IMR-90 (cell line): ENCODE data around the gene ANGPTL1. TPM values are rescaled to one million over a fixed set of nuclear protein-coding genes. Genes with fewer than 3 reads are reported as not detected.

Experiments used
- ATAC-seq: fragments of 200-7000 bp; cut with Tn5 transposase; 2 replicates; pipeline ENCODE4 v1.9.1; 2020; ENCODE audit warnings: low read depth, mild to moderate bottlenecking, moderate library complexity
- BruUV-seq: library from RNA; stranded (reverse); fragments of 400-500 nt; replicated peaks from 2 replicates; lab custom pipeline; 2021; lab: Mats Ljungman, UMichigan
- CTCF ChIA-PET: fragments of 300-600 bp; formaldehyde crosslinking; extraction: SDS; loops from one replicate; lab custom pipeline; 2021; ENCODE audit warnings: antibody characterized with exemption; lab: Yijun Ruan, JAX
- POLR2A ChIA-PET: fragments of 300-600 bp; sonication (Branson Sonifier 250); formaldehyde crosslinking; loops from one replicate; lab custom pipeline; 2022; ENCODE audit warnings: antibody characterized with exemption; ENCODE audit not compliant: unreplicated experiment; lab: Charles Lee
- DNase-seq: peaks from one replicate; pipeline ENCODE4 v3.0.0; 2013
- H2AFZ ChIP-seq: replicated peaks from 2 replicates; pipeline ENCODE3; 2013; ENCODE audit warnings: low read length, mild to moderate bottlenecking; ENCODE audit not compliant: poor library complexity
- H2AK5ac ChIP-seq: 2 replicates; pipeline ENCODE4 v1.6.1; 2013; ENCODE audit warnings: low read depth, low read length, inconsistent platforms
- H2AK9ac ChIP-seq: replicated peaks from 2 replicates; pipeline ENCODE3; 2013; ENCODE audit warnings: mild to moderate bottlenecking, low read depth, low read length, moderate library complexity; ENCODE audit not compliant: poor library complexity
- H2BK120ac ChIP-seq: 2 replicates; pipeline ENCODE4 v1.6.1; 2013; ENCODE audit warnings: low read depth, low read length, inconsistent platforms
- H2BK15ac ChIP-seq: 3 replicates; pipeline ENCODE4 v1.6.1; 2013; ENCODE audit warnings: low read depth, low read length, inconsistent platforms
- H2BK20ac ChIP-seq: 2 replicates; pipeline ENCODE4 v1.6.1; 2013; ENCODE audit warnings: low read depth, mild to moderate bottlenecking, inconsistent platforms, low read length, moderate library complexity
- H2BK5ac ChIP-seq: 2 replicates; pipeline ENCODE4 v1.6.1; 2013; ENCODE audit warnings: mild to moderate bottlenecking, low read depth, low read length, inconsistent platforms; ENCODE audit not compliant: poor library complexity, severe bottlenecking
- H3K14ac ChIP-seq: replicated peaks from 2 replicates; pipeline ENCODE4 v1.6.1; 2013; ENCODE audit warnings: low read depth, low read length, inconsistent platforms
- H3K18ac ChIP-seq: 2 replicates; pipeline ENCODE4 v1.6.1; 2013; ENCODE audit warnings: low read depth, low read length, control low read depth
- H3K23ac ChIP-seq: 2 replicates; pipeline ENCODE4 v1.6.1; 2013; ENCODE audit warnings: low read depth, low read length, inconsistent platforms
- H3K27ac ChIP-seq: 2 replicates; pipeline ENCODE4 v1.5.1; 2013; ENCODE audit warnings: mild to moderate bottlenecking, control low read depth, low read length; ENCODE audit not compliant: insufficient read depth
- H3K27me3 ChIP-seq: 2 replicates; pipeline ENCODE4 v1.6.1; 2013; ENCODE audit warnings: low read length; ENCODE audit not compliant: control insufficient read depth, insufficient read depth
- H3K36me3 ChIP-seq: 2 replicates; pipeline ENCODE4 v1.6.1; 2013; ENCODE audit warnings: low read length, mixed read lengths; ENCODE audit not compliant: control insufficient read depth, insufficient read depth
- H3K4ac ChIP-seq: 2 replicates; pipeline ENCODE4 v1.6.1; 2013; ENCODE audit warnings: low read depth, low read length, inconsistent platforms
- H3K4me1 ChIP-seq: 2 replicates; pipeline ENCODE4 v1.6.1; 2013; ENCODE audit warnings: low read length, mixed read lengths; ENCODE audit not compliant: control insufficient read depth, insufficient read depth
- H3K4me2 ChIP-seq: 2 replicates; pipeline ENCODE4 v1.6.1; 2013; ENCODE audit warnings: low read depth, mild to moderate bottlenecking, control low read depth, low read length, moderate library complexity
- H3K4me3 ChIP-seq: 2 replicates; pipeline ENCODE4 v1.5.1; 2013; ENCODE audit warnings: low read depth, mild to moderate bottlenecking, control low read depth, low read length, moderate library complexity; ENCODE audit not compliant: insufficient read depth
- H3K56ac ChIP-seq: 2 replicates; pipeline ENCODE4 v1.6.1; 2013; ENCODE audit warnings: low read length, inconsistent platforms; ENCODE audit not compliant: insufficient read depth; ENCODE audit errors: extremely low read depth
- H3K79me1 ChIP-seq, 2 experiments: 2 replicates each; pipeline ENCODE4 v1.6.1; 2013; ENCODE audit warnings: low read length in 2 of 2, inconsistent platforms in 1 of 2, low read depth in 1 of 2
- H3K9ac ChIP-seq: 2 replicates; pipeline ENCODE4 v1.6.1; 2013; ENCODE audit warnings: low read depth, low read length, control low read depth
- H3K9me1 ChIP-seq: 2 replicates; pipeline ENCODE4 v1.6.1; 2013; ENCODE audit warnings: low read length, inconsistent platforms; ENCODE audit not compliant: insufficient read depth
- H3K9me3 ChIP-seq: 2 replicates; pipeline ENCODE4 v1.6.1; 2013; ENCODE audit warnings: low read length; ENCODE audit not compliant: control insufficient read depth, insufficient read depth
- H4K20me1 ChIP-seq: 2 replicates; pipeline ENCODE4 v1.6.1; 2013; ENCODE audit warnings: low read length, inconsistent platforms; ENCODE audit not compliant: insufficient read depth
- H4K5ac ChIP-seq: 2 replicates; pipeline ENCODE4 v1.6.1; 2013; ENCODE audit warnings: mild to moderate bottlenecking, low read depth, low read length, control low read depth
- H4K8ac ChIP-seq, 2 experiments: 2 replicates each; pipeline ENCODE4 v1.6.1; 2013; ENCODE audit warnings: low read depth in 2 of 2, low read length in 2 of 2, control low read depth in 1 of 2, inconsistent platforms in 1 of 2
- H4K91ac ChIP-seq: 2 replicates; pipeline ENCODE4 v1.6.1; 2013; ENCODE audit warnings: low read depth, low read length, inconsistent platforms; ENCODE audit not compliant: insufficient read depth
- CHD1 ChIP-seq: IDR thresholded peaks from 2 replicates; pipeline ENCODE4 v1.6.1; 2012; ENCODE audit warnings: low read depth, low read length, improper control_type of control experiment
- CTCF ChIP-seq: conservative IDR thresholded peaks from 2 replicates; pipeline ENCODE4 v1.5.1; 2012; ENCODE audit warnings: mild to moderate bottlenecking, low read depth, low read length, improper control_type of control experiment
- ELK1 ChIP-seq: fragments of 150-350 bp; IDR thresholded peaks from 2 replicates; pipeline ENCODE4 v1.6.1; 2016; ENCODE audit warnings: low read depth, mild to moderate bottlenecking, low read length, moderate library complexity, borderline replicate concordance
- FOS ChIP-seq: fragments of 150-350 bp; IDR thresholded peaks from 2 replicates; pipeline ENCODE4 v1.6.1; 2016; ENCODE audit warnings: low read depth, low read length
- MAFK ChIP-seq: IDR thresholded peaks from 2 replicates; pipeline ENCODE4 v1.6.1; 2012; ENCODE audit warnings: low read depth, low read length, improper control_type of control experiment
- MAZ ChIP-seq: IDR thresholded peaks from 2 replicates; pipeline ENCODE4 v1.6.1; 2012; ENCODE audit warnings: low read depth, mild to moderate bottlenecking, low read length, improper control_type of control experiment, moderate library complexity, borderline replicate concordance
- NFE2L2 ChIP-seq: fragments of 150-350 bp; IDR thresholded peaks from 2 replicates; pipeline ENCODE4 v1.6.1; 2016; ENCODE audit warnings: low read depth, mild to moderate bottlenecking, low read length
- RAD21 ChIP-seq: IDR thresholded peaks from 2 replicates; pipeline ENCODE4 v1.6.1; 2012; ENCODE audit warnings: low read length, improper control_type of control experiment
- RCOR1 ChIP-seq: IDR thresholded peaks from 2 replicates; pipeline ENCODE4 v1.6.1; 2012; ENCODE audit warnings: mild to moderate bottlenecking, low read length, improper control_type of control experiment; ENCODE audit not compliant: insufficient replicate concordance
- RFX5 ChIP-seq: IDR thresholded peaks from 2 replicates; pipeline ENCODE4 v1.8.0; 2012; ENCODE audit warnings: low read depth, mild to moderate bottlenecking, low read length, moderate library complexity
- WGBS, 2 experiments: methylation state at CpG; one replicate each; pipeline versions ENCODE4 v1.1.5 to v1.1.7; 2013; ENCODE audit warnings: missing lambda C conversion rate in 2 of 2; ENCODE audit not compliant: insufficient read length in 1 of 2; ENCODE audit errors: extremely low coverage in 2 of 2; 5-methylcytosine and 5-hydroxymethylcytosine counted together
- dilution Hi-C: fragments of 300-500 bp; cut with HindIII; formaldehyde crosslinking; loops from one replicate; pipeline ENCODE4 v1.14.3; 2018; ENCODE audit warnings: low sequenced_read_pairs; ENCODE audit not compliant: unreplicated experiment
- in situ Hi-C: fragments of 300-500 bp; cut with MboI; formaldehyde crosslinking; loops from 3 replicates; pipeline ENCODE4 v1.14.3; 2019; ENCODE audit warnings: low sequenced_read_pairs, inconsistent platforms, mixed read lengths
- intact Hi-C: fragments of 100-400 bp; cut with micrococcal nuclease; formaldehyde crosslinking; loops from 2 replicates; pipeline ENCODE4 v1.10.0; 2022
- polyA plus RNA-seq, 3 experiments: library from polyadenylated mRNA; depleted of rRNA; stranded (reverse); fragments of >200 nt; gene quantifications; 2 replicates each; pipeline ENCODE4 v1.2.3, GENCODE V29; 2012; ENCODE audit warnings: low replicate concordance in 1 of 3
- total RNA-seq: library from RNA; depleted of rRNA; stranded (reverse); fragments of >200 nt; gene quantifications from 2 replicates; pipeline ENCODE4 v1.2.3, GENCODE V29; 2012

The ANGPTL1 gene
- total and polyA plus RNA-seq, 2 of the 4 experiments (the other 2 are of a cell fraction): under 0.01 to 0.03 TPM

- no peak overlapping the region for H4K5ac ChIP-seq
- 100% methylated on average over 1 of the region's 2 CpGs; no CpG with 5 or more reads in 1 of the 2 experiments for WGBS, 2 experiments
- dilution Hi-C loops (no loop called here), intact Hi-C loops (no loop called here), in situ Hi-C loops (no loop called here)
- no peak overlapping the region for H3K4me3 ChIP-seq
- H3K36me3 ChIP-seq: peaks cover 6% of the 10 kb centered on the region
- no peak for TF ChIP-seq RFX5
- no peak for TF ChIP-seq MAFK
- TF ChIP-seq CTCF: no peak
- no peak for TF ChIP-seq MAZ
- no peak for TF ChIP-seq RCOR1
- no peak for TF ChIP-seq RAD21
- TF ChIP-seq NFE2L2: no peak
- TF ChIP-seq FOS: no peak
- no peak for TF ChIP-seq ELK1
- TF ChIP-seq CHD1: no peak
- H4K8ac ChIP-seq: no peak overlapping the region
- ChIA-PET POLR2A (no interaction called here), CTCF (no interaction called here)
- ATAC-seq: no peak
- no peak overlapping the region for H2BK15ac ChIP-seq
- no peak overlapping the region for H2BK5ac ChIP-seq
- H3K56ac ChIP-seq: no peak overlapping the region
- H3K9ac ChIP-seq: no peak overlapping the region
- no peak overlapping the region for H3K23ac ChIP-seq
- H2AFZ ChIP-seq: no peak overlapping the region
- H3K14ac ChIP-seq: no peak overlapping the region
- no peak overlapping the region for H3K4ac ChIP-seq
- H2BK120ac ChIP-seq: no peak overlapping the region
- H3K27ac ChIP-seq: no peak overlapping the region
- no TSS peak for BruUV-seq
- H3K4me2 ChIP-seq: no peak overlapping the region
- no peaks in the 10 kb centered on the region for H3K9me1 ChIP-seq
- H4K20me1 ChIP-seq: no peaks in the 10 kb centered on the region
- H3K4me1 ChIP-seq: no peaks in the 10 kb centered on the region
- no peak overlapping the region for H3K18ac ChIP-seq
- DNase-seq: no peak
- no peak overlapping the region for H2AK9ac ChIP-seq
- H3K9me3 ChIP-seq: no peaks in the 10 kb centered on the region
- no peak overlapping the region for H2BK20ac ChIP-seq
- peaks cover 2 to 8% of the 10 kb centered on the region in 2 experiments for H3K79me1 ChIP-seq
- H2AK5ac ChIP-seq: no peak overlapping the region
- H4K91ac ChIP-seq: no peak overlapping the region
- H3K27me3 ChIP-seq: no peaks in the 10 kb centered on the region
These were observed 45.7 kb downstream of the ANGPTL1 start for GRCh38 chr1:178825167-178825566.
